Left kidney (tissue), 2 donors: ENCODE results near the gene AK8. TPM values are rescaled to one million over a fixed set of nuclear protein-coding genes. Genes with fewer than 3 reads are reported as not detected.
A peak's percentile ranks its signal among the peaks of the same experiment; 100 is the strongest.

Source experiments
- DNase-seq: peaks from one replicate; pipeline ENCODE4 v3.0.0-alpha.2; 2013
- polyA plus RNA-seq: library from polyadenylated mRNA; unstranded; fragments of 120-200 nt; gene quantifications from one replicate; pipeline ENCODE4 v1.2.1, GENCODE V29; 2013; ENCODE audit not compliant: insufficient read length

AK8 gene
- polyA plus RNA-seq, 1 donor = 3.9 TPM

DNA sequence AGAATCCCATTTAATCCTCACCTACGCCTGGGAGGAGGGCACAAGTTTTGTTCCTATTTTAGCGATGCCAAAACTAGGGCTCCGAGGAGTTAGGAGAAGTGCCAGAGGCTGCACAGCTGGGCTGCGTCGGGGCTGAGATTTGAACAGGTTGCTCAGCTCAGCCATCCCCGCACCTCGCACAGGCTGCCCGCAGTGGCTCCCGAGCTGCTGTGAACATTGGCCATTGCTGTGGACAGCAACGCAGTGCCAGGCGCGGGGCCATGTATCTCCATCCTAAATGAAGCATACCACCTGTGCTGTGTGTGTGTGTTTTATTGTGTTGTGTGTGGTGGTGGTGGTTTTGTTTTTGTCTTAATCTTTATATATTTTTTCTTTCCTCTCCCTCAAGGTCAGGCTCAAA lies 52.0 kb downstream of the AK8 start:
- DNase-seq = no peak

DNA sequence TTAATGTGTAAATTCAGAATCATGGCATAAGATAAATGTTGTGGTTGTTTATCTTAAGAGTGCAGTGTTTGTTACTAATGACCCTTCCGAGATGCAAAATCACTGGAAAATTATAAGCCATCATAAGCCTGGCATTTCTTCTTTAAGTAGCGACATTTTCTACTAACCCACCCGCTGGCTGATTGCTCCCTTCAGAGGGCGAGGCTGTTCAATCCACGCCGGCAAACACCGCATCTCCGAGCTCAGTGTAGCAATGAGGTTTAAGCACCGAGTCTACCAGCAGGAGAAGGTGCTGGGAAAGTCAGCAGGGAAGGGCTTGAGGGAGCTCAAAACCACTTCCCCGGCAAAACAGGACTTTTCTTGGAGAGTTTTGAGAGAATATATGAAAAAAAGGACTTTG lies 52.7 kb downstream of the AK8 start:
- DNase-seq = no peak

DNA sequence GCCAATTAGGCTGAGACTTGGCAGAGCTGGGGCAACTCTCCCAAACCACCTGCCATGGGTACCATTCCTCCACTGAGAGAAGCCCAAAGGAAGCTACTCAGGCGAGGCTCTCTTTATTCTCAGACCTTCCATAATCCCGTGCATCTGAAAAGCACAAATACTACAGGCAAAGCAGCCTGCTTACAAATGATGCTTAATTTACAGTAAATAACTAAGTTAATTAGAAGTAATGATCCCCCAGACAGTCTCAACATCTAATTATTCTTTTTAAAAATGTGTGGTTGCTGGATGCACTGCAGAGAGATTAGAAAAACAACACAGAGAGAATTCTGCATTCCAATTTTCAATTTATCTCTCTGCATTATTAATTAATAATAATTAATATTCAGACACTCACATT lies 53.1 kb downstream of the AK8 start:
- no peak for DNase-seq

DNA sequence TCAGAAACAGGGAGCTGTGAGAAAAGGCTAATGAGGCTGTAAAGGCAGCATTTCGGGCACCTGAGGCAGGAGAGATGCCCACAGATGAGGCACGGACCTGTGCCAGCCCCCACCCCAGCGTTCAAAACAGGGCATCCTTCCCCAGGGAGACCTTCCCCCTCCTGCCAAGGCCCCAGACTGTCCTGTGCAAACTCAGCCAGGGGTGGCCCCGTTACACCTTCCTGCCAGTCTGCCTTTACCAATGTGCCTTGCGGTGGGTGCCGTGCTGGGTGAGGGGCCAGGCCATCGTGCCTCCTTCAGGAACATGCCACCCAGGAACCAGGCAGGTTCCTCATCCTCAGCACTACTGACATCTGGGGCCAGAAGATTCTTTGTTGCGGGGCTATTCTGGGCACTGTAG lies 53.9 kb downstream of the AK8 start:
- DNase-seq = no peak

DNA sequence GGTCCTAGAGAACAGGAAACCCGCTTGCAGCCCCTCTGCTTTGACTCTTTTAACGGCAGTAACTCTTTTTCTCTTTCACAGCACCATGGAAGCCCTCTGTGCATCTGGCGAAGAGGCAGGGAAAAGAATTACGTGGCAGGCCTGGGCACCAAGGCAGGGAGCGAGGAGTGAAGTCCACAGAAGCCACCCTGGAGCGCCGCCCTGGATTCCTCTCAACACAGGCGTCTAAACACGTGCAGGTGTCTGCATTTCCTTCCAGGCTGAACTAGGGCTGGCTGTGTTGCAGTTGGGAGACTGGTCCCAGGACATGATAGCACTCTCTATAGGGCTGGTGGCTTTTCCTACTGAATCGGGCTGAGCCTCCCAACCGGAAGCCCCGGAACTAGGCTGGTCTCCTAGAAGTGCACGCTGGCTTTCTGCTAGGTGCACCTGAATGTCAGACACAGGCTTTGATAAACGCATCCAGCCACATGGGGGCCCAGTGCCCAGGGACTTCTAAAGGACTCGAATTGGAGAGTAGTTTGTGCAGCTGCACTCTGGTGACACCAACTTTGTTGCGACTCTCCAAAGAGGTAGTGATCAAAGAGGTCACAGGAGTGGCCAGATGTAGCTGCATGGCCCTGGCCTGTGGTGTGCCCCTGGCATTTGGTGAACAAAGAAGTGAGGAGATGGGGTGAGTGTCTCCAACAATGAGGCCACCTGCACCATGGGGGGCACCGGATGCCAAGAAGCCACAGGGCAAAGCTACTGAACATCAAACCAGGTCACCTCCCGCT lies 54.5 kb downstream of the AK8 start:
- no peak for DNase-seq

DNA sequence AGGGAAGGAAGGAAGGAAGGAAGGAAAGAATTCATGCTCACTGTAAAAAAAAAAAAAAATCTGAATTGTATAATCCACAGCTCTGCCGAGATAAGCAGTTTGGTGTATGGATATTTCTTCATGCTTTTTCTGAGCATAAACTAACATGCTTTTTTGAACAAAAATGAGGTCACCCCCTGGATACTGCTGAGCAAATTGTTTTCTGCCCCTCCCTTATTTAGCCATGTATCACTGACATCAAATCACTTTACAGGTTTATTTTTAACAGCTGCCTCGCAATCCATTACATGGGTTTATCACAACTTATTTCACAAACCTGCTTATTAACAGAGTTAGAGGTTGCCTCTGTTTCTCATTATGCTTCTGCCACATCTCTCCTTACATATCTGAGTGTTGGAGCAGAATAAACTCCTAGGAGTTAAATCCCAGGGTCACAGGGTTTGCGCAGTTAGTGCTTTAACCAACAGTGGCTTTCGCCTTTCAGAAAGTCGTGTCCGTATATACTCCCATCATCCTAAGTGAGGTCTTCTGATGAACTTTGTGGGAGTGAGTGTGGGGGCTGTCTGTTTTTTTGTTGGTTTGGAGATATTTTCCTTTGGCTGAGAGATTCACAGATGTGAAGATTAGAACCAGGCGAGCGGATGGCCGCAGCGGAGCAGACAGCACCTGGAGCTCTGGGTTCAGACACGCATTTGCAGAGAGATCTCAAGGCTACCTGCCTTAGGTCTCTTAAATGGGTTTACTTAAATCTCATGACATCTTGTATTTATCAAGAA lies 57.7 kb downstream of the AK8 start:
- no peak for DNase-seq

DNA sequence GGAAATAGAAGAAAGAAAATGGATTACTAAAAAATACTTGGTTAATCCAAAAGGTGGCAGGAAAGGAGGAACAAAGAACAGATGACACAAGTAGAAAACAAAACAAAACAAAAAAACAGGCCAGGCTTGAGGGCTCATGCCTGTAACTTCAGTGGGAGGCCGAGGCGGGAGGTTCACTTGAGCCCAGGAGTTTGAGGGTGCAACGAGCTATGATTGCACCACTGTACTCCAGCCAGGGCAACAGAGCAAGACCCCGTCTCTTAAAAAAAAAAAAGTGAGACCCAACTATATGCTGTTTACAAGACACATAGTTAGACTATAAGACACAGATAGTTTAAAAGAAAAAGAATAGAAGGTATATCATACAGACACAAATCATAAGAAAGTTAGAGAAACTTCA lies 59.5 kb downstream of the AK8 start:
- no peak for DNase-seq

DNA sequence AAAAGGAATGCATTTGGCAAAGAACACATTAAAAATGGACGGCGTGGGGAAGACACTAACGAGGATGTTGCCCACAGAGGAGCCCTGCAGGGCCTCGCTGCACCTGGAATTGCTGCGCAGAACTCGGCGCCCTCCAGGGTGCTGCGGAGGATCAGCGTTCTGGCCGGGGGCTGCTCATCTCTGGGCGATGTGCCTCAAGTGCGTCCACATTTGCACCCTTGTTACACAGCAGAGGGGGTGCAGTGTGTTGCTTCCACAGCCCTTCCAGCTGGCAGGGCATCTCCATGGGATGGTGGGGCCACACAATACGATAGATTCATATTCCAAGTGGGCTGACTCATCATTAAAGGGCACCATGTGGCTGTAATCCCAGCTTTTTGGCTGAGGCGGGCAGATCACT lies 63.1 kb downstream of the AK8 start:
- DNase-seq = no peak

DNA sequence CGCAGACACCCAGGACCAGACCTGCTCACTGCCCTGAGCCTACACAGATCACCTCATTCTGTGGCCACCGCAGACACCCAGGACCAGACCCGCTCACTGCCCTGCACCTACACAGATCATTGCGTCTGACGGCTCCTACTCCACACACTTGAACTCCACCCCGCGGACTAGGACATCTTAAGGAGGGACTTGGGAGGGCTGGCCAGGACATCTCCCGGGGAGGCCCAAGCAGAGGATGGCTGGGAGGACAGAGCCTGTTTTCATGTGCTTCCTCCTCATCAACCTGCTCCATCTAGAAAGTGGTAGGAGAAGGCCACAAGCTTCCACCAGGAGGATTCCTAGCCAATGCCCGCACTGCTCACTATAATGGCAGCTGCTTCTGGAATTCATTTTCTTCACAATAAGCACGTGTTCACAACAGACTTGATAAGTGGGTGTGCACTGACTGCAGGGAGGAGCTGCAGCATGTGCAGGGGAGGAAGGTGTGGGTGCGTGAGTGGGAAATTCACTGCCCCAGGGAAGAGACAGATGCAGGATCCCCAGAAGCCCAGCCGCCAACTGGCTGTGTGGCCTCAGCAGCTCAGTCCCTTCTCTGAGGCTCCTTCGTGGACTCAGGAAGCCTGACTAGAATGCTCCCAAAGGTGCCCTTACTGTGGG lies 64.8 kb downstream of the AK8 start:
- DNase-seq = no peak

DNA sequence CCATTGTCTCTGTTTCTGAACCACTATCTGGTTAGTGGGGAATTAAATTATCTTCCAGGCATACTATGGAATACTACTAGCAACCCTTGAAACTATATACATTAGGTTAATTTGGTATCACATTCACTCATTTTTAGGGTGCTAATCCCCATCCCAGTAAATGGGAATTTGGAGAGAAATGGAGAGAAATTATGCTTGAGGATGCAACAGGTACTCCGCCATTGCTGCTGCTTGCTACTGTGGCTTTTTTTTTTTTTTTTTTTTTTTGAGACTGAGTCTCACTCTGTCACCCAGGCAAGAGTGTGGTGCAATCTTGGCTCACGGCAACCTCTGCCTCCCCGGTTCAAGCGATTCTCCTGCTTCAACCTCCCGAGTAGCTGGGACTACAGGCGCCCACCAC lies 66.1 kb downstream of the AK8 start:
- DNase-seq = no peak

DNA sequence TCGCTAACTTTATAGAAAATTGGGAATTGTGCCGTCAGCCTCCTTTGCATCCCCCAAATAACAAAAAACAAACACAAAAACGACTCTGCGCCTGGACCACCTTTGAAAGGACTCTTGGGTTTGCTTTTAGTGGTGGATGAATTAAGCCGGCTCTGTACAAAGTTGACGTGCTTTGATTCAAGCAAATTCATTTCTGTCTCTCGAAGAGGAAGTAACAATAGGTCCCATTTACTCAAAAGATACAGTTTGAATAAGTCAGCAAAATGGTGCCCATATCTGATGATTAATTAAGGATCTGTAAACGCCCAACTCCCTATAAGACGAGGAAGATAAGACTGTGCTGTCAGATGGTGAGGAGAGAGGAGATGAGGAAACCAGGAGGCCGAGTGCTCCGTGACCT lies 67.8 kb downstream of the AK8 start:
- DNase-seq = no peak

DNA sequence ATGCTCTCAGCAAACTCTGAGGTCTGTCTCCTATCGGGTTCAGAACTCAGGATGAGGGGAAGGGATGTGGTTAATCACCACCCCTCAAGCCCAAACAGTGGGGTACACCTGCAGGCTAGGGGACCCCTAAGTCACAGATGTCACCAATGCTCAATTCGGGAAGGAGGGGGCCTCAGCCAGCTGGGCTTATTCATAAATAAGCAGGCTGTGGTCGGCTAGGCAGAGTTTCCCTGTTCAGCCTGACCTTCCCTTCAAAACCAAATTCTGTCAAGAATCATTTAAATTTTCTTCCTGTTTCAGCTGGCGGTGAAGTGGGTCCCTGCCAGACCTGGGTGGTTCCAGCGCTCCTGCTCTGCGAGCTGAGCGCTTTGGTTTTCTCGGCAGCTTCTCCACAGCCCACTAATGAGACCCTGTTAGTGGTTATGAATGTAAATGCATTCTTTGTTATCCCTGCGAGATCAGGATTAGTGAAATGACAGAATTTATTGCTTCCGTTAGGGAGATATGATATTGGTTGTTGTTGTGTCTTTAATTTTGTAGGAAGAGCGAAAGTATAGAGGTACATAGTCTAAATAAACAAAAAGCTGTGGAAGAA lies 68.3 kb downstream of the AK8 start:
- no peak for DNase-seq

DNA sequence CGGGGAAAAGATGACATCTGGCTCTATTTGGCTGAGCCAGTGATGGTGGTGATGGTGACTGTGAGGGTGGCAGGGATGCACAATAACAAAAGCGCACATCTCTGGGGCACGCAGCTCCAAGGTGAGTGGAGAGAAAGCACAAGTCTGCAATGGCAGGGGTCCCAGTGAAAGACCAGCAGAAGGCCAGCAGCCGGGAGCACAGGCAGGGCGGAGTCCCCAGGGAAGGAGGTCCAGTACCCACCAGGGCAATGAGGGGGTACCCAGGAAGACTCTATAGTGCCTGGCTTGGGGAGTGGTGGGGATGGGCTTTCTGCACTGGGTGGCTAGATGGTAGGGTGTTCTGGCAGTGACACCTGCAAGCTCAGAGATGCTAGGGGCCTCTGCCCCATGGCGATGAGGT lies 69.4 kb downstream of the AK8 start:
- DNase-seq = no peak

DNA sequence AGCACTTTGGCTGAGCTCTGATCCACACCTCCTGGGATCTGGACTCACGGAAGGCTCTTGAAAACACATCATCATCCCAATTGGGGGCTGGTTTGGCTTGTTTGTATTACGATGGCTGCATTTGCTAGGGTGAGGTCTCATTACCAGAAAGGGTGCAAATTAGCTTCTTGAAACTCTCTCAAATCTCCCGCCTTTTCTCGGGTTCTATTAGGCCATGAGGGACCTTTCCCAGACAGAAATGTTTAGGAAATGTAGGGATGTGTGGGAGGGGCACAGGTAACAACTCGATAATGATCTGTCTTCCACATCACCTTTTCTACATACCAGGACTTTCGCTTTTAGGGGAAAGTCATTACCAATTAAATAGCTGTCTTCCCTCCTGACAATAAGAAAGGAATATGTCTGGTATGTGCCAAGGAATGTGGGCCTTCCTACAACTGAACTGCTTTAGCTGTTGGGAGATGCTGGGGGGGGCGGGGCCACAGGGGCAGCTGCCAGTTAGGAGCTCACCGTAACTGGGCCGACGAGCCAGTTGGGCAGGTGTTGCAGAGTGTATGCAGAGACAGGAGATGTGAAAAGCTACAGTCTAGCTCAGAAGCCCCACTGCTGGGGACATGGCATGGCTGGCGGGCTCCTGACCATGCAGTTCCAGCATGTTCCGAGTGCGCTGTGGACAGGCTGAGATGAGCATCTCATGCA lies 71.2 kb downstream of the AK8 start:
- no peak for DNase-seq

DNA sequence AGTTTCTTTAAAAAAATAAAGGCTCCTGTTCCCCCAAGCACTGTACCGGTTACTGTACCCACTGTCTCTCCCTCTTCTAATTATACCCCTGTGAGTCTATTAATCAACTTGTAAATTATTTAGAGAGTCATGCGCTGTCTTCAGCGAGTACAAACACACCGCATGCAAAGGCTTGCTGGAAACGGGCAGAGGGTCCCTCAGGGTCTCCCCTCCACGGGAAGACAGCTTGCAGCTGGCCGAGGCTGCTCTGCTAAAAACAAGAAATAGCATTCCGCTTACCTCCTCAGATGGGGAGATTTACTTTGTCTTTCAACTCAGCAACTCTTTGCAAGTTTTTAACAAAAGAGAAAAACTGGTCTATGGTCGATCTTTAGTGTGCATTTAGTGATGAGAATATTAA lies 71.8 kb downstream of the AK8 start:
- no peak for DNase-seq

DNA sequence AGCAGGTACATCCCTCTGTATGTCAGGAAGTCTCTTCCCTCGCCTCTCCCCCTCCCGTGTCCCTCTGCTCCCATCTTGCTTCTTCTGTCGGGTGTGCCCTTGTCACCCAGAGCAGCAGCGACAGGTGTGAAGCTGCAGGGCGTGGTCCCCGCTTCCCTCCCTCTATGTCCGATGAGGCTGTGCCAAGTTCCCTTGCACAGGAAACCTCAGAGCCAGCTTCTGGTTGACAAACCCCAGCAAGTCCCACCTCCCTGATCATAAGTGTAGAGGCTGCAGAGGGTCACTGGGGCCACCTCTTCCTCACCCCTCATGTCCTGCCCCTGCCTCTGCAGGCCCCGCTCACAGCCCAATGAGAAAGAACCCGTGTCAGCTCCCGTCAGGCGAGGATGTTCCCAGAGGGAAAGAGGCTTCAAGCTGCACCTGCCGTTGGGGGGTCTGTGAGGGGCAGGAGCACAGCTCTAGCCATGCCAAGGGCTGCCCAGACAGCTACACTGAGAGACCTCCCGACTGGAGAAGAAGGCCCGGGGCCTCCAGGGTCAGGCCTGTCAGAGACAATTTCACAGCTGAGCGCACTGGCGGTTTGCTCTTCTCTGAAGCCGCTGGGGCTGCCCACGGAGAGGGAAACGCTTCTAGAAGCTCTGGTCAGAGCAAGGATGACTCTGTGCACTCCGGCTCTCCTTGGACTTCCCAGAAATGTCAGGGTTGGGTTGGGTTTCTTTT lies 73.3 kb downstream of the AK8 start:
- DNase-seq = no peak

DNA sequence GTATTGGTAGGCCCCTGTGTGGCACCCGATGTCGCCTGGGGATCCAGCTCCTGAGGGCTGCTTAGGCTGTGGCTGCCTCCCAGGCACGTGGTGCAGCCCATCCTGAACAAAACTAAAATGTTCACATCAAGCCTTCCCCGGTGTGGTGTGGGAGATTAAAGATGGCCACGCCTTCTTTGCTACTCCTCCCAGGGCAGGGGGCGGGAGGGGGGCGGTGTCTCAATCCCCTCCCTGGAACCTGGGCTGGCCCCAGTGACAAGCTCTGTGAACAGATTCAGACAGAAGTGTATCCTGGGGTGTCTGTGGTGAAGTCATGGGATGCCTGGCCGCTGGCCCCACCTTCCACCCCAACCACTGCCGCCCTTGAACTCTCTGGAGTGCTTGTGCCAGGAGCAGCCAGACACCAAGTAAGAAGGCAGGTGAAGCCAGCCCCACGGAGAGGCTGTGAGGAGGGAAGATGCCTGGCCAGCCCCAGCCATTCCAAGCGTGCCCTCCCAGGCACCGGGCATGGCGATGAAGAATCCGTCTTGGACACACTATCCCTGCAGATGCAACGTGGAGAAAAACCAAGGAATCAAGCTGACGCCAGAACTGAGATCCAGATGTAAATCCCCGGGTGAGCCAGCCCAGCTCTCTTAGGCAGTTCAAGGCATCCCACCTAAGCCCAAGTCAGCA lies 75.8 kb downstream of the AK8 start:
- DNase-seq = no peak

DNA sequence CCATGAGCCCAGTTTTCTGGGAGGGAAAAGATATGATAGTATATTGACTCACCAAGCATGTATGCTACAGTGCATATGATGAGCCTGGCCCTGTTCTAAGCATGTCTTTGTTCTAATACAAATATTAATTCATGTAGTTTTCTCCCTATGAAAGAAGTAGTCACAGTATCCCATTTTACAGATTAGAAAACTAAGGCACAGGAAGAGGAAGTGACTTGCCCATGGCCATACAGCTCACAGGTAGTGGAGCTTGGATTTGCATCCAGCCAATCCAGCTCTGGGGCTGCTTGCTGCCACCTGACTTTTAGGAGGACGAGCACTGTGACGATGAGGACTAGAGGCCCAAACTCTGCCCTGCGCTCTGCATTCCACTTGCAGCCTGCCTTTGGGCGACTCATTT lies 76.4 kb downstream of the AK8 start:
- no peak for DNase-seq

DNA sequence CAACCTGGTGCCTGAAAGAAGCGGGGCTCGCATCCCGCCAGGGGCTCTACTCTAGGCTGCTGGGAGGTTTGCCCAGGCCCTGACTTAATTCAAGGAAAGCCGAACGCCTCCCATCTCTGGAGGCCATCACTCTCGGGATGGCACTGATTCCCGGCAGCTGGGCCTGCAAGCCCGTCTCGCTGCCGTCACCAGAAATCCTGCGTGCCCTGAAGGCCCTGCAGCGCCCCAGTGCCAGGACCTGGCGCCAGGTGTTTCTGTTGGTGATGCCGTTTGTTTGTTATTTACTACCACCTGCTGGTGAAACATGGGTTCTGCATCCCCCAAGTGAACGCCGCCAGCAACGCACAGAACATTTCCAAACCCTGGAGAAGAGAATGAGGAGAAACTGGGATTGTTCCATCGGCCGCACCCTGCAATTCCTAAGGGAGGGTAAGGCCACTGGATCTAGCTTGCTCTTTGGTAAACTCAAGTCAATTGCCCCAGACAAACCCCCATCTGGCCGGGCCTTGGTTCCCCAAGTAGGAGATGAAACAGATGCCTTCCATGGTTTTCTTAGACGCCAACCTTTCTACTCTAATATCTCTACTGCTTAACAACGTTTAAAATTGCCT lies 77.9 kb downstream of the AK8 start:
- peak; percentile 58 for DNase-seq
